ENCODE measurements around the gene ZNF195.
"Not testable (repeated sequence)": the region's sequence is repeated elsewhere in the genome, so short reads cannot be mapped to it uniquely, and the experiment has no call there.

The ZNF195 gene

GRCh38 chr11:3402181-3402860, 23.4 kb upstream of the ZNF195 start:
- DNase-seq = not testable (repeated sequence)

GRCh38 chr11:3401052-3401451, 22.1 kb upstream of the ZNF195 start:
- DNase-seq = not testable (repeated sequence)

- not testable (repeated sequence) for DNase-seq
These were observed 19.6 kb upstream of the ZNF195 start for GRCh38 chr11:3398509-3398908.

GRCh38 chr11:3398106-3398505, 19.2 kb upstream of the ZNF195 start:
- not testable (repeated sequence) for DNase-seq

GRCh38 chr11:3397210-3397609, 18.3 kb upstream of the ZNF195 start:
- DNase-seq = not testable (repeated sequence)

GRCh38 chr11:3395468-3395867, 16.5 kb upstream of the ZNF195 start:
- not testable (repeated sequence) for DNase-seq

- not testable (repeated sequence) for DNase-seq
These were observed 16.0 kb upstream of the ZNF195 start for GRCh38 chr11:3394956-3395355.

- not testable (repeated sequence) for DNase-seq
These were observed 14.5 kb upstream of the ZNF195 start for GRCh38 chr11:3393450-3393849.

GRCh38 chr11:3382613-3383285, 3.8 kb upstream of the ZNF195 start:
- DNase-seq = no peak

- no peak for DNase-seq
These were observed 2.8 kb upstream of the ZNF195 start for GRCh38 chr11:3381794-3382193.

- DNase-seq = no peak
These were observed 2.0 kb upstream of the ZNF195 start for GRCh38 chr11:3380706-3381545.

GRCh38 chr11:3375552-3375951, 3.4 kb downstream of the ZNF195 start:
- DNase-seq = no peak

- no peak for DNase-seq
These were observed 8.6 kb downstream of the ZNF195 start for GRCh38 chr11:3370311-3370870.

GRCh38 chr11:3369366-3369765, 9.6 kb downstream of the ZNF195 start:
- DNase-seq = no peak

GRCh38 chr11:3368199-3368598, 10.7 kb downstream of the ZNF195 start:
- DNase-seq = no peak

- DNase-seq = no peak
These were observed 11.7 kb downstream of the ZNF195 start for GRCh38 chr11:3367221-3367620.

GRCh38 chr11:3359092-3359824, 19.7 kb downstream of the ZNF195 start:
- DNase-seq = no peak

- no peak for DNase-seq
These were observed 20.8 kb downstream of the ZNF195 start for GRCh38 chr11:3357994-3358676.

- DNase-seq = no peak
These were observed 21.6 kb downstream of the ZNF195 start for GRCh38 chr11:3357302-3357701.

GRCh38 chr11:3356858-3357257, 22.1 kb downstream of the ZNF195 start:
- DNase-seq = no peak

- DNase-seq = peak; percentile 8 to 14
These were observed 25.9 kb downstream of the ZNF195 start for GRCh38 chr11:3353066-3353465.

GRCh38 chr11:3347127-3347526, 31.8 kb downstream of the ZNF195 start:
- DNase-seq = no peak
